NCI-H774 (cell line): ENCODE data around the gene EFCAB5.
"Not testable (repeated sequence)": the region's sequence is repeated elsewhere in the genome, so short reads cannot be mapped to it uniquely, and the experiment has no call there.

Experiments
- DNase-seq: peaks from one replicate; lab custom pipeline; 2025; lab: John Stamatoyannopoulos, UW

EFCAB5 gene

DNA sequence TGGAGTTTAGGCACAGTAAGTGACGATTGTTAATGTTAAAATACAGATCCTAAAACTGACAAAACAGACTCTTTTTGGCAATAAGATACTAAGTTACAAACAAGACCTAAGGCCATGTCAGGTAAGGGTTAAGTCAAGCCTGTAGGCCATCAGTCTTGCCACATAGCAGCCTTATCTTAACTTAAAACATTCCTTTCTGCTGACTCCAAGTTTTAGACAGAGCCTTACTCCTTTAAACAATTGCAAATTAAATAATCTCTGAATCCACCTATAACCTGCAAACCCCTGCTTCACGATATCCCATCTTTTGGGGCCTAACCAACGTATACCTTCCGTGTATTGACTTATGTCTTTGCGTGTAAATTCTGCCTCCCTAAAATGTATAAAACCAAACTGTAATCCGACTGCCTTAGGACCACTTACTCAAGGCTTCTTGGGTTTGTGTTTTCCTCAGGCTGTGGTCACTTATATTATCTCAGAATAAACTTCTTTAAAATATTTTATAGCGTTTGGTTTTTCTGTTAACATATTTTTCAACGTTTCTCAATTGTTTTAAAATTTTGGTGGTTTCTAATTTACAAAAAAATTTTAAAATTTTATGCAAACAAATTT is 64.4 kb downstream of the EFCAB5 start:
- no peak for DNase-seq

DNA sequence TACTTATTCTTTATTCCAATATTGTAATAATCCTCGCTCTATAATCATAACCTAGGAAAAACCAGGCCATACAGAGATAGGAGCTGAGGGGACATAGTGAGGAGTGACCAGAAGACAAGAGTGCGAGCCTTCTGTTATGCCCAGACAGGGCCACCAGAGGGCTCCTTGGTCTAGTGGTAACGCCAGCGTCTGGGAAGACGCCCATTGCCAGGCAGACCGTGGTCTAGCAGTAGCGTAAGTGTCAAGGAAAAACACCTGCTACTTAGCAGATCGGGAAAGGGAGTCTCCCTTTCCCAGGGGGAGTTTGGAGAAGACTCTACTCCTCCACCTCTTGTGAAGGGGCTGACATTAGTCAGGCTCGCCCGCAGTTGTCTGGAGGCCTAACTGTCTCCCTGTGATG is 70.5 kb downstream of the EFCAB5 start:
- DNase-seq = not testable (repeated sequence)

DNA sequence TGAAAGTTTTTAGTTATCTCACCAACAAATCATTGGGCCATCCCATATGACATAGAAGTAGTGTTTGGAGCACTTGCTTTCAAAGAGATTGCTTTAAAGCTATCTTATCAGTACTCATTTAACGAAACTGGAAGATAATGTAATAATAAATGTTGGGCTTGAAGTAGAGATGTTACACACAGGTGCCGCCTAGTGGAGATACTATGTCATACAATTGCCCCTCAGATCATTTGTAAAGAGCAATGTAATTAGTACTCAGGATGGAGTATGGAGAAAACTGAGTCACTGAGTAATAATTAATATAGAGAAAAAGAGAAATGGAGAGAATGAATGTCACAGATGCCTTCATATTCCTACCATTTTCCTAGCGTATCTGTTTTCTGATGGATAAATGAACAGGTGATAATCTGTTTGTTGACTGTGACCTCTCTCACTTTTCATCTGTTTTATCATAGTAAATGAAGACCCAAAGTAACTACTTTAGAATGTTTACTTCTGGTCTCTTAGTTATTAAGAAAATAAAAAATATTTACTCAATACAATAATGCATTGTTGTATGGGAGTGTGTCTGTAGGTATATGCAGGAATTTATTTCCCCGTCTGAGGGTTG is 80.4 kb downstream of the EFCAB5 start:
- DNase-seq = peak; percentile 58

DNA sequence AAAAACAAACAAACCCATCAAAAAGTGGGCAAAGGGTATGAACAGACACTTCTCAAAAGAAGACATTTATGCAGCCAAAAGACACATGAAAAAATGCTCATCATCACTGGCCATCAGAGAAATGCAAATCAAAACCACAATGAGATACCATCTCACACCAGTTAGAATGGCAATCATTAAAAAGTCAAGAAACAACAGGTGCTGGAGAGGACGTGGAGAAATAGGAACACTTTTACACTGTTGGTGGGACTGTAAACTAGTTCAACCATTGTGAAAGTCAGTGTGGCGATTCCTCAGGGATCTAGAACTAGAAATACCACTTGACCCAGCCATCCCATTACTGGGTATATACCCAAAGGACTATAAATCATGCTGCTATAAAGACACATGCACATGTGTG is 83.9 kb downstream of the EFCAB5 start:
- not testable (repeated sequence) for DNase-seq

DNA sequence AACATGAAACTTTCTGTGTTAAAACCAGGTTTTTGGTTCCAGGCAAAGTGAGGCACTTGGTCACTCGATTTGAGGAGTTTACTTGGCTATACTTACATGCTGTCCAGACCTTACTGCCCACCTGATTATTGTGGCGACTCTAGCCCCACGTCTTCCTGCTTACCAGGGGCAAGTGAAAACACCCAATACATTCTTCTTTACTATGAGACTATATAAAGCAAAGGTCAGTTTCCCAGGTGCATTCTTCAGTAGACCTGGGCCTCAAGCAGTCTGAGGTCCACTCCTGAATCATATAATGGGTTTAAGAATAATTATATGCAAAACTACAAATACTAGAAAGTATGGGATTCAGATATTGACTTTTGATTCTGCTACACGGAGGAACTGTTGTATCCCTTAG is 86.2 kb downstream of the EFCAB5 start:
- no peak for DNase-seq

DNA sequence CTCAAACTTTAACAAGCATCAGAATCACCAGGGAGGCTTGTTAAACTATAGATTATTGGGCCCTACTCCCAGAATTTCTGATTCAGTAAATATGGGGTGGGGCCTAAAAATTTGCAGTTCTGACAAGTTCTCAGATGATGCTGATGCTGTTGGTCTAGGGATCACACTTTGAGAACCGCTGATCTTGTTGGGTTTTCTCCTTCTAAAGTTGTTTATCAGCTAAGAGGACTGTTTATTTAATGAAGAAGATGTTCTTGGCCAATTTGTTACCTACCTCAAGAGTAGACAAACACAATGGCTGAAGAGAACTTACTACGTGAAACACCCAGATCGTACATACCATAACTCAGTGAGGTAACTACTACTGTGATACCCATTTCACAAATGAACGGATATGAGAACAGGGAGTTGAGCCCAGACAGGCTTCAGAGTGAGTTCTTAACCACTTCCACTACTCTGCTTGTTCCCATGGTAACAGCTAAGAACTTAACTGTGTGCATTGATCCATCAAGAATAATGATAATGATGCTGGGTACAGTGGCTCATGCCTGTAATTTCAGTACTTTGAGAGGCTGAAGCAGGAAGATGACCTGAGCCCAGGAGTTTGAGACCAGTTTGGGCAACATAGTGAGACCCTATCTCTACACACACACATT is 89.9 kb downstream of the EFCAB5 start:
- no peak for DNase-seq

DNA sequence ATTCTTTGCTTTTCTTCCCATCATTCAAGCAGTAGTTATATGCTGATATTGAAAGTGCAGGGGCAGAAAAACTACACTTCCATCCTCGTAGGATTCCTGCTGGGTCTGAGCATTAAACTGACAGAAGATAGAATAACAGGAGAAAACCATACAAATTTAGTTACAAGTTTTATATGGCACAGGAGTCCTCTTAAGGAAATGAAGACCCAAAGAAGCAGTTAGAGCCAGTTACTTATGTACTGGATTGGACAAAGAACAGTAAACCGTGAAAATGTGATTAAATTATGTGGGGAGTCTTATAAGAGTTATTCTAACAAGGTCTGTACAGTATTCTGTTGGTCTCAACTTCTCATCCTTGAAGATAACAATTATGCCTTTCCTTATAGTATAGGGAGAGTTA is 93.9 kb downstream of the EFCAB5 start:
- no peak for DNase-seq

DNA sequence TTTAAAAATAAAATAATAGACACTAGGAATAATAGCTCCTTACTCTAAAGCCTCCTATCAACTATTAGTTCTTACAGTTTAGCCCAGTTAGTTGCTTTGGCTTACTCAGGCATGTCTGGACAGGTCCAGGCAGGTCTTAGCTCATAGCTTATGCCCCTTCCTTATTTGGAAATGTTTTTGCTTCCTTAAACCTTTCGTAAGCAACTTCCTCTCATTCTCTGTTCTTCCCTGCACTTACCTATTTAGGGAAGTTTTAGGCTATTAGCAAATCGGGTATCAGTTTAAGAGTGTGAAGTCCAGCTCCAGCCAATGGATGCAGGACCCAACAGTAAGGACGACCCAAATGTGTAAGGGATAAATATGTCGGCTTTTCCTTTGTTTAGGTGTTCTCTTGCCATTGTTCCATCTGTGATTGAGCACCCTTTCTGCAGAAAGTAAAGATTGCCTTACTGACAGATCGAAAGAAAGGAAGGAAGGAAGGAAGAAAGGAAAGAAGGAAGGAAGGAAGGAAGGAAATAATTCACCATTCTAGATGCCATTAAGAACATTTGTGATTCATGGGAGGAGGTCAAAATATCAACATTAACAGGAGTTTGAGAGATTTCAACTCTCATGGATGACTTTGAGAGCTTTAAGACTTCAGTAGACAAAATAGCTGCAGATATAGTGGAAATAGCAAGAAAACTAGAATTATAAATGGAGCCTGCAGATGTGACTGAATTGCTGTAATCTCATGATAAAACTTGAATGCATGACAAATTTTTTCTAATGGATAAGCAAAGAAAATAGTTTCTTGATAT is 99.5 kb downstream of the EFCAB5 start:
- not testable (repeated sequence) for DNase-seq

DNA sequence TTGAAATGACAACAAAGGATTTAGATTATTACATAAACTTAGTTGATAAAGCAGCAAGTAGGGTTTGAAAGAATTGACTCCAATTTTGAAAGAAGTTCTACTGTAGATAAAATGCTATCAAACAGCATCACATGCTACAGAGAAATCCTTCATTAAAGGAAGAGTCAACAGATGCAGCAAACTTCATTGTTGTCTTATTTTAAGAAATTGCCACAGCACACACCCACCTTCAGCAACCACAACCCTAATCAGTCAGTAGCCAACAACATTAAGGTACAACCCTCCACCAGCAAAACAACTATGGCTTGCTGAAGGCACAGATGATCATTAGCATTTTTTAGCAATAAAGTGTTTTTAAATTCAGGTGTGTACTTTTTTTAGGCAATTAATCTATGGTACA is 100.1 kb downstream of the EFCAB5 start:
- DNase-seq = no peak

DNA sequence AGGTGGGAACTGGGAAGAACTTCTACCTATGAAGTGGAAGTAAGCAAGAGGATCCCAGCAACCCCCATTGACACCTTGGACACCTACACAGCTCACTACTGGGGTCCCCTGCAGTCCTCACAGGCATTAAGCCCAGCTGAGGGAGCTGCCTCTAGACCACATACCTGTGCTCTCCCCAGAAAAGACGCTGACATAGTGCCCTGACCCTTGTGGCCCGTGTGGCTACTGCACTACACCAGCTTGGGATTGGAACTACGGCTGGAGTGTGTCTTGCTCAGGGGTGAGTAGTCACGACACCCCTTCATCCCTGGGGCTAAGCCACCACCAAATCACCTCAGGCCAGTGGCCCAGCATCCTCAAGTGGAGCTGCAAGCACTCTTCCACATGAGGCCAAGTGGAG is 120.9 kb downstream of the EFCAB5 start:
- DNase-seq = no peak

DNA sequence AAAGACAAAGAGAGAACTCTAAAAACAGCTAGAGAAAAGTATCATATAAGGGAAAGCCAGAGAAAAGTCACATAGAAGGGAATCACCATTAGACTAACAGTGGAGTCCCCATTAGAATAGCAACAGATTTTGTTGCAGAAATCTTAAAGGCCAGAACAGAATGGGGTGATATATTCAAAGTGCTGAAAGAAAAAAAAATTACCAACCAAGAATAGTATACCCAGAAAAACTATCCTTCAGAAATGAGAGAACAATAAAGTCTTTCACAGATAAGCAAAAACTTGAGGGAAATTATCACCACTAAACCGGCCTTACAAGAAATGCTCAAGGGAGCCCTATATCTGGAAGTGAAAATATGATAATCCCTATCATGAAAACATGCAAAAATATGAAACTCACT is 123.3 kb downstream of the EFCAB5 start:
- DNase-seq = no peak

DNA sequence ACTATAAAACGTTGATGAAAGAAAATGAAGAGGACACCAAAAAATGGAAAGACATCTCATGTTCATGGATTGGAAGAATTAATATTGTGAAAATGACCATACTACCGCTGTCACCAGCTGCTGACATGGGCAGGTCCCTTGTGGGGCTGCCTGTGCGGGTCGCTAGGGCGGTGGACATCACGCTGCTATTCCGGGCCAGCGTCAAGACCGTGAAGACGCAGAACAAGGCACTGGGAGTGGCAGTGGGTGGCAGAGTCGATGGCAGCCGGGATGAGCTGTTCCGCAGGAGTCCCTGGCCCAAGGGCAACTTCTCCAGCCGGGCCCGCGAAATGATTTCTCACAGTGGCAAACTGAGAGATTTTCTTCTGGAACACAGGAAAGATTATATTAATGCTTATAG is 127.0 kb downstream of the EFCAB5 start:
- no peak for DNase-seq

DNA sequence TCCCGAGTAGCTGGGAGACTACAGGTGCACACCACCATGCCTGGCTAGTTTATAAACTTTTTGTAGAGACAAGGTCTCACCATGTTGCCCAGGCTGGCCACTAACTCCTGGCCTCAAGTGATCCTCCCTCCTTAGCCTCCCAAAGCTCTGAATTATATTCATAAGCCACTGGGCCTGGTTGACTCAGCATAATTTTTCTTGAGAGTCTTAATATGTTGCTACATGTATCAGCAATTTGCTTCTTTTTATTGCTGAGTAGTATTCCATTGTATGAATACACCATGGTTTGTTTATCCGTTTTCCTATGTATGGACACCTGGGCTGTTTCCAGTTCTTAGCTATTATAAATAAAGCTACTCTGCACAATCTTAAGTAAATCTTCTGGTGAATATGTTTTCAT is 132.8 kb downstream of the EFCAB5 start:
- no peak for DNase-seq

DNA sequence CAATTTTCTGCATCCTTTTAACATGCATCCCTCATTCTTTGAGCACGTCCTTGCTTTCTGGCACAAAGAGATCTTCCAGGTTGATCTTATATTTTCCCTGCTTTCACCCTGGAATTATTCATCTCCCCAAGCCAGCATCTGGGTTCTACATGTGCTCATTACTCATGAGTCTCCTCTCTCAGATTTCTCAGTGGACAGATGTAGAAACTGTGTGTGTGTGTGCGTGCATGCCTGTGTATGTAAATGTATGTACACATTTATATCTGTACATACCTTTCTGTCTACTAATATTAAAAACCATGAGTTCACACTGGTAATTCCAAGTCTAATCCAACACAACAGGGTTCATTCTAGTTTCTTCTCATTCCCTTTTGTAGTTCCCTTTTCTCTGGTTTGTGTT is 133.3 kb downstream of the EFCAB5 start:
- DNase-seq = no peak

DNA sequence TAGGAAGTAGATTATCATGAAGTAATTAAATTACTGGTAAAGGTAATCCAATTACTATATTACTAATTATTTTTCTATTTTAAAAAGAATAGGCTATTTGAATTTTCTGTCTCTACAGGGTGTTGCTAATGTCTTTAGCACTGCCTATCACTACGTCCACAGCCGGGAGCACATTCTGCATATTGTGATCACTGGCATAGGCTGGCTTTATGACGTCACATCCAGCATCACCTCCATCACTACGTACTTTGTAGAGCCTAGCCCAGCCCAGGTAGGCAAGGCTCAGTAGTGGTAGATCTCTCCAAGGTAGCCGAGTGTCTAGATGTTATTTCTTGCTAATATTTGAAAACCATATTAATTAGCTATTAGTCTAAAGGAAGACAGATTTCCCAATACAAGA is 141.3 kb downstream of the EFCAB5 start:
- no peak for DNase-seq

DNA sequence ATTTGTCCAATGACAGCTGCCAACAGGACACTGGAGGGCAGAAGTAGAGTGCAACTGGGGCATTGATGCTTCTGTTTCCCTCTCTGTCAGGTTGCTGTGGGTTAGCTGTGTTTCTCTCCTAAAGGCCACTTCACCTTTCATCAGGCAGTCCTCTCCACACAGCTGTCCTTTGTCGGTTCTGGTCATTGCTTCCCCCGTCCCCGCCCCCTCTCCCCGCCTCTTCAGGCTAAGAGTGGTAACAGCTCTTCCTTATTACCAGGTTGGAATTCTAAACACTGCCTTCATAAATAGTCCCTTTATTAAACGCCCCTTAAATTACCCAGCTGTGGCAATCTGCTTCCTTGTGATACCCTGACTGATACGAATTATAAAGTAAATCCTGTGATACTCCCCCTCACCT is 143.4 kb downstream of the EFCAB5 start:
- peak; percentile 4 for DNase-seq

DNA sequence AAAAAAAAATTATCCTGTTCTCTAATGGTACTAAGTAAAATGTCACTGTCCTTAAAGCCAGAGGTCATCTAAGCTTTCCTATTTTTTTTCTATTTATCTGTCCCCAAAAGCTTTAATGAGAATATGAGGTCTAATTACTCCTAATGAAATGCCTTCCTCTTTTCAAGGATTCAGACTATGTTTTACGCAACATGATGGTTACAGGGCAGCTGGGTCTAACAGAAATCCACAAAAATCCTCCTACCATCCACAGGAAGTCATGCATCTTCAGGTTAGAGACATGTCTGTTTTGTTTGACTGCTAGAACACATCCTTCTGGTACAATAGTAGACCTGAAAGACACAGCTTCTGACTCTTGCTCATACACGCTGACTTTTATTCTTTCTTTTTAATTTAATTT is 145.5 kb downstream of the EFCAB5 start:
- no peak for DNase-seq

DNA sequence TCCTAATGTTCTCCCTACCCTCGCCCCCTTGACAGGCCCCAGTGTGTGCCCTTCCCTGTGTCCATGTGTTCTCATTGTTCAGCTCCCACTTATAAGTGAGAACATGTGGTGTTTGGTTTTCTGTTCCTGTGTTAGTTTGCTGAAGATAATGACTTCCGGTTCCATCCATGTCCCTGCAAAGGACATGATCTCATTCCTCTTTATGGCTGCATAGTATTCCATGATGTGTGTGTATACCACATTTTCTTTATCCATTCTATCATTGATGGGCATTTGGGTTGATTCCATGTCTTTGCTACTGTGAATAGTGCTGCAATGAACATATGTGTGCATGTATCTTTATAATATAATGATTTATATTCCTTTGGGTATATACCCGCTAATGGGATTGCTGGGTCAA is 146.0 kb downstream of the EFCAB5 start:
- not testable (repeated sequence) for DNase-seq

DNA sequence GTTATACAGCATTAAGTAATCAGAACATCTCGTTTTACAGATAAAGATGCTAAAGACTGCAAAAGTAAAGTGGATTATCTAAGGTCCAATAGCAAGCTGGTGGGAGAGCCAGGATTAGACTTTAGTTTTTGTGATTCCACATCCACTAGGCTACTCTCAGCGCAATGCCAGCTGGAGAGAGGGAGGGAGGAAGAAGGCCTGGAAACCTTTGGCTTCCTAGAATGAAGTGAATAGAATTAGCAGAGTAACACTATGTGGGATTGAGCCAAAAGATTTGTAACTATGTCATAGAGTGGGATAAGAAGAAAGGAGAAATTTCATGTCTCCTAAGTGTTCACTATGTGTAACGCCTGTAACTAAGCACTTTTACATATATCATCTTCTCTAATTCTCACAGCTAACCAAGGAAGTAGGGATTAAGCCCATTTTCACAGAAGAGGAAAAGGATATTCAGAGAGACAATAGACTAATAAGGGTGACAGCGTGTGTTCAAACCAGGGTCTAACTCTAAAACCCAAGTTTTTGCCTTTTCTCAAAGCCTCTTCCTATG is 149.8 kb downstream of the EFCAB5 start:
- no peak for DNase-seq

DNA sequence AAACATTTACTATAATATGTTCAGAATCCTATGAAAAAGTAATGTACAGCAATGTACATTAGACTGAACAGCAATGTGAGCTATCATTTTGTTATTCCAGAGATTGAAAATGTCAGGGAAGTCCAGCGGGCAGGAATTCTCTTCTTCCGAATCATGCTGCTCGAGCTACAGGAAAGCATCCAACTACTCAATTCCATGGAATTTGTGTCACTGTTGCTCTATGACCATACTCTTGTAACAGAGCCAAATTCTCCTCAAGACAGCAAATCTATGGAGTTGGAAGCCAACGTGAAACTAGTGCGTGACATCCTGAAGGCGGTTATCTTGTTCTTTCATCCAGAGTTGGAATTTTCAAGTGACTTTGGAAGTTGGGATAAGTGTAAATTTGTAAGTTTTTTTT is 150.3 kb downstream of the EFCAB5 start:
- no peak for DNase-seq

DNA sequence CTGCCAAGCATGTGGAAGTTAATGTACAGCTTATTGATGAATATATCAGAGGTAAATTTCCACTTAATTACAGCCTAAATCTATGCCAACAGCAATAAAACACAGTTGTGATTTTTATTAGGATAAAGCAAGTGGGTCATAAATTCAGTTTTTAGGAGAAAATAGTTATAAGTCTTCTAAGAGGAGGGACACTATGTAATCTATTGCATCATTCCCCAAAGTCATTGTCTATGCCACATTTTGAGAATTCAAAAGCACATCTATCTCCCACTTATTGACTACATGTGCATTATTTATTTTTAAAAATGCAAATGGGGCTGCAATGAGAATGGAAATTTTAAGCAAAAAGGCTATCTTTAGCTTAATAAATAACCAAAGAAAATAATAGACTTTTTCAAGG is 151.5 kb downstream of the EFCAB5 start:
- no peak for DNase-seq

DNA sequence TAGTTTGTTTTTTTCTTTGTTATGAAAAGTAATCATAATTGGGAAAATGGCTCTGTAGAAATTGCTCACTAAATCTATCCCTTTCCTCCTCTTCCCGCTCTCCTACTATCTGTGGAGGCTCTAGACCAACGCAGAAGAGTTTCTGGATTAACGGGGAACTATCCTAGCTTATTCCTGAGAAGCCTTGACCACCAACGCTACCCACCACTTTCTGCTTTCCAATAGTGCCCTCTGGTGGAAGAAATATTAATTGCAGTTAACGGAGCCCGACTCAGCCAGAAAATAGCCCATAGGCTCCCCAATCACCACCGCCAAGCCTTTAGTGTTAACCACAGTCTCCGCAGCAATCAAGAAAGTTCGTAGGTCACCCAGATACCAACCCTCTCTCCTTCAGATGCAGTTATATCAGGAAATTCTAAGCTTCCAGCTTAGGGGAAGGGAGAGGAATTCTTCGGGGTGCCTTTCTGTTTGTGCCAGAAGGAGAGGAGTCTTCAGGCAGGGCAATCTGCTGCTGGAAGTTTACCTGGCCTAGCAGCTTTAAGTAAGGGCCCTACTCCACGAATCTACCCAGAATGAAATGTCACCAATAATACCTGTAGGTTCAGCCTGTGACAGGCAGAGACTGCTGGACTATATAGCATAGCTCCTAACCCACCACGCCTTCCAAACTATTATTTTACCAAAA is 152.2 kb downstream of the EFCAB5 start:
- peak; percentile 59 for DNase-seq
